Activated CD8-positive, alpha-beta memory T cell treated with anti-CD3 and anti-CD28 coated beads, Interleukin-2, amount 50 U/mL, for 1 hour (primary cell): Measurements from ENCODE around the gene TRPM3.
"Not testable (repeated sequence)": the region's sequence is repeated elsewhere in the genome, so short reads cannot be mapped to it uniquely, and the experiment has no call there.

Experiments
- DNase-seq: peaks from one replicate; pipeline ENCODE4 v3.0.0-alpha.2; 2020; ENCODE audit errors: extremely low read depth

Gene TRPM3

DNA sequence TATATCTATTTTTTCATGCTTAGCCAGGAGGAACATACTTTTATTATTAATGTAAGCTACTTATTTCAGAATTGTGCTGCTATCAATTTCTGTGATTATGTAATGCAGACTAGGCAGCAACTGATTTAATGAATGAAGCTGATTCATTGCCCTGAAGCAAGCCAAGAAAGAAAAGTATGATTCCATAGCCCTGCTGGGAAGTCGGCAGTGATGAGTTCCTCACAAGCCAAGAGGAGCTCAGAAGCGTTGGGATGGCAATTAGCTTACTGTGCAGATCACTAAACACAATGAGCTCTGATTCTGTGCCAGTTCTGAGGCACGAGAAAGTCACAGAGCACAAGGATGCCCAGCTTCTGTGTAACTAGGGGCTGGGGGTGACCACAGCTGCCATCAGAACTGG is 452.7 kb downstream of the TRPM3 start:
- no peak for DNase-seq

DNA sequence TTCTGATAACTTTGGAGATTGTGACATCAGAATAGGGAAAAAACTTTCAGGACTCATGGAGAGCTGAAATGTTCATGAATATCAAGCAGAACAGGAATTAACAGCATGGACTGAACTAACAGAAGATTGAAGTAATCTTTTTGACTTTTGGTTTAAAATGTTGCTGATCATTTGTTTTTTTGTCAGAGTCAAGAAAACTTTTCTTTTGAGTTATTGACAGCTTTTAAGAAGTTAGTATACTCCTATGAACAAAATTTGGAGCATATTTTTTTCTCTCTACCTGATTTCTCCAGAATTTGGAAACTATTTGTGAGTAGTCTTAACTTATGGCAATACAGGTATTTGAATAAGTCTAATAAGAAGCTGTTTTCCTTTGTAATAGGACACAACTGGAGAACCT is 462.7 kb downstream of the TRPM3 start:
- DNase-seq = no peak

DNA sequence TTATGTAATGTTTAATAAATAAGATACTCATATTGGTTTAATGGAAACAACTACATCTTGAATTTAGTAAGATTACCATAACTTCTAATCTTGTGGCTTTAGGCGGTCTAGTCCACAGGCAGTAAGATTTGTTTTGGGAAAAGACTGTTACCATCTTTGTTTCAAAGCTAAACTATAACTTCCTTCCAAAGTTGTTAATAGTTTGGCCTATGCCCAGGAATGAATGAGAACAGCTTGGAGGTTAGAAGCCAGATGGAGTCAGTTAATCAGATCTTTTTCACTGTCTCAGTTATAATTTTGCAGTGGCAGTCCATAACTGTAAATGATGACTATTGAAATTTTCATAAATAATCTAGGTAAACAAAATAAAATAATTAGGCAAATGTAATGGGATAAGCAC is 465.1 kb downstream of the TRPM3 start:
- DNase-seq = no peak

DNA sequence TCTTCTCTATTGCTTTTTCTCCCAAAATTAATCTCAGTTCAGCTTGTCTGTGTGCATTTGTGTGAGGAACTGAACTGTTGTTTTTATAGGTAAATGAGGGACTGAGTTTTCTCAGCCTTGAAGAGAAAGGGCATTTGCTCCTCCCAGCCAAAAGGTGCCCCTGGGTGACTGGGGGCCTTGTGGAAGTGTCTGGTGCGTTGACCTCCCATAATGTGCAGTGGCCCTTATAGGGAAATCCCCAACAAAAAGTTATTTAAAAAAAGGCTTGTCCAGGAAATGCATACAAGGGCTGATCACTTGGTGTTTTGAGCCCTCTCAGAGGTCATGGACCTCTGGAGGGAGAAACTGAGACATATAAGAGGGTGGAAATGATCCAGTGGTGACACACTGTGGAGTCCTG is 467.3 kb downstream of the TRPM3 start:
- DNase-seq = no peak

DNA sequence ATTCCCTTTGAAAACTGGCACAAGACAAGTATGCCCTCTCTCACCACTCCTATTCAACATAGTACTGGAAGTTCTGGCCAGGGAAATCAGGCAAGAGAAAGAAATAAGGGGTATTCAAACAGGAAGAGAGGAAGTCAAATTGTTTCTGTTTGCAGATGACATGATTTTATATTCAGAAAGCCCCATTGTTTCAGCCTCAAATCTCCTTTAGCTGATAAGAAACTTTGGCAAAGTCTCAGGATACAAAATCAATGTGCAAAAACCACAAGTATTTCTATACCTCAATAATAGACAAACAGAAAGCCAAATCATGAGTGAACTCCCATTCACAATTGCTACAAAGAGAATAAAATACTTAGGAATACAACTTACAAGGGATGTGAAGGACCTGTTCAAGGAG is 476.8 kb downstream of the TRPM3 start:
- DNase-seq = not testable (repeated sequence)

DNA sequence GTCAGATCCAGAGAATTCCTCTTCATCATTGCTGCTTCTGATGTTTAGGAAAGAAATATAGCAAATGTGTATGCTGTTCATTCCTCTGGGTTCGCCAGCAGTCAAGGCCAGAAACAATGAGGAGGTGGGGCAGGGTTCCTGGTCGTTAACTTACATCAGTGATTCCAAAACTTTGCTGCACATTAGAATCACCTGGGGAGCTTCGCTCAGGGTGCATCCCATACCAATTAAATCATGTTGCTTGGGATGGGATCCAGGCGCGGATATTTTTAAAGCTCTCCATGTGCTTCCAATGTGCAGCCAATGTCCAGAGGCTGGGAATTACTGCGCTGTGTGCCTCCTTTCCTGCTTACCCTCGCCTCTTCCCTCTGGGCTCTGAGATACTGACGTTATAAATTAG is 479.1 kb downstream of the TRPM3 start:
- DNase-seq = no peak

DNA sequence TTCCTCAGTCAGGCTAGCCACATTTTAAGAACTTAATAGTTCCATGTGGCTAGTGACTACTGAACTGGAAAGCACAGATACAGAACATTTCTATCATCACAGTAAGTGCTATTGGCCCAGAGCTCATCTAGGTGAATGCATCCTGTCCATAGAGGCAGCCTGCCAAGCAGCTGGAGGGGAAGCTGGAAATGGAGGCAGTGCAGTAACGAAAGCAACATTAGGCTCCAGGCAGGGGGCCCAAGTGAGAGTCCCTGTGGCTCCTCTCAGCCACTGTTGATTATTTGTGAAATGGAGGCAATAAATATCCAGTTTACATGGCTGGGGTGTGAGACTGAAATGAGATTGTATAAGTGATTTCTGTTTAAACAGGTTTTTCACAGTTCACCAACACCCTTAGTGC is 479.8 kb downstream of the TRPM3 start:
- DNase-seq = no peak

DNA sequence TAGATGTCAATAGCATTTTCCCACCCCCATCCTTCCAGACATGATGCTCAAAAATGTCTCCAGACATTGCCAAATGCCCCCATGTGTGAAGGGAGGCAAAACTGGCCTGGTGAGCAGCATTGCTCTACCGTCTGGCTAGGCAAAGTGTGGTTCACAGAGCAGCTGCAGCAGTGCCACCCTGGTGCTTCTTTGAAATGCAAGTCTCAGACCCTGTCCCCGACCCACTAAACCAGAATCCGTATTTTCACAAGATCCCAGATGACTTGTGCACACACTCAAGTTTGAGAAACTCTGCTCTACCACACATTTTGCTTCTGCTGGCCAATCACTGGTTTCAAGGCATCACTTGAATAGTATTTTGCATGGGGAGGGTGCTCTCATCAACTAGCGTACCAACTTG is 480.4 kb downstream of the TRPM3 start:
- DNase-seq = no peak

DNA sequence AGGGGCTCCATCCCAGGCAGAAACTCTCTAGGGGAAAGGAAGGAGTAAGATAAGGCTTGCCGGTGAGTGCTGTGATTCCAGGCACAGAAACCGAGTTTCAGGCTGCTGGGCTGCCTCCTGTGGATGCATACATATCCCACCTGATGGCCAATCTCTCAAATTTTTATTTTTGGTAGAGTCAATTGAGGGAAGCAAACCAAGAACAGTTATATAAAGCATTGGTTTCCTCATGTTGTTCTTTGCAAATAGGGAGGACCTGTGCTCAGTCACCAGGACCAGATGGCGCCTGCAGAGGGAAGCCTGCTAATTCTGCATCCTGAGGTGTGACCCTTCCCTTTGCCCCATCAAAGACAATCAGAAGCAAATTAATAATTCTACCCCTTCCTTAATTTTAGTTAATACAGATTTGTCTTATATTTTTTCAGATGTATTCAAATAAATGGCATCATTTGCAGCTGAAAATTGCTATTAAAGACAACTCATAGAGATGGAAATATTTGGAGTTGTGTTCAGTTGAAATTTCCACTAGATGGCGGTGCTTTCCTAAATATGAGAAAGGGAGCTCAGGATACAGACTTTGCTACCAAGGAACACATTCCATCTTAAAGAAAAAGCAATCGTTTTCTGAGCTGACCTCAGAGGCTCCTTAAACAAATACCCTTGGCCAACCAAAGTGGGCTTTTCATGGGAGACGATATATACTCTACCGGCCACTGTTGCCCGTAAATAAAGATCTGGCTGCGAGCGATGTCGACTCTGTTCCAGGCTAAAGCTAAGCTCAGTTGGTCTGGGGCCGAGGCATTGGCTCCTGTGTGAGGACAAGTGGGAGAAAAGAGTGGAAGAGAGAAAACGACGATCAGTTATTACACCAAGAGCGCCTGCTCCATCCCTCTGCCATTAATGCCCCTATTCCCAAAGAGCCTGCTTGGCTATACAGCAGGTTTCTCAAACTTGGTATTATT is 481.3 kb downstream of the TRPM3 start:
- DNase-seq = no peak

DNA sequence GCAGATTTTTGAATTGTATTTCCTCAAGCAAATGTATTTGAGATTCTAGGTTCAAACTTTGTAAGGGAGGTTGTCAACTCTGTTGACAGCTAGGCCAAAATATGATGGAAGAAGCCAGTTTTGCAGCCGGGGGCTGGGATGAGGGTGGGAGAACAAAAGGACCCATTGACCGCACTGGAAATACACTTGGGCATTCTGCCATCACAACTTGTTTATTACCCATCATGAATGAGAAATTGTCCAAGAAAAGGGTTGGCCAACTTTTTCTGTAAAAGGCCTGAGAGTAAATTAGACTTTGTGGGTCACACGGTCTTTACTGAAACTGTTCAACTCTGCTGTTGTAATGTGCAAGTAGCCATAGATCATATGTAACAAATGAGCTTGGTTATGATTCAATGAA is 485.6 kb downstream of the TRPM3 start:
- no peak for DNase-seq

DNA sequence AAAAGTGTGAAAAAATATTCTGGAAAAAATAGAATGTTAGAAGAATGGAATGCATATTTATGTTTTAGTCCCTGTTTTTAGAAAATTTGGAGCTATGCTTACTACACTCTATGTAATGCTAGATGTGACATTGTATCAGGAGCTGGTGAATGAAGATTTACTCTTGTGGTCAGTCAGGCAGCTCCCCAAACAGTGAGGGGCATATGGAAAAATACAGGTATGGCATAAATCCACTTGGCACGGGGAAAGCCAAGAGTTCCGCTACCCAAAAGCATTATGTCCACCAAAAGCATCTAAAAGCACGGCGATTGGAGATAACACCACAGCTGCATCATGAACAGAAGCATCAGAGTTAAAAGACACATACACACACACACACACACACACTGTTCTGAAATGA is 486.7 kb downstream of the TRPM3 start:
- DNase-seq = no peak

DNA sequence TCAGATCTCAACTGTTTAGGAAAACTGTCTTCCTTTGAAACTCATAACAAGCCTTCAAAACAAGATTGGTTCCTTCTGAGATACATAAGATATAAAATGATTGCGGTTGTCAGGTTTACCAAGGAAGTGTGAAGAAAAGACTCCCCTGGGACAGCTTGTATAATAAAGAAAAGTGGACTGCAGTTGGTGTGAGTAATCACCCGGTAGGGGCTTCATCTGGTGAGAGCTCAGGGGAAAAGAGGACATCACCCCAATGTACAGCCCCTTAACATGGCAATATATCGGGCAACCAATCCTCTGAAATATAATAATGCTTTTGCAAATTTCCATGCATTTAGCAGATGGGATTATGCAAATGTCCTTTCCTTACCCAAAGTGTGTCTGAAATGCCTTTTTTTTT is 490.4 kb downstream of the TRPM3 start:
- no peak for DNase-seq

DNA sequence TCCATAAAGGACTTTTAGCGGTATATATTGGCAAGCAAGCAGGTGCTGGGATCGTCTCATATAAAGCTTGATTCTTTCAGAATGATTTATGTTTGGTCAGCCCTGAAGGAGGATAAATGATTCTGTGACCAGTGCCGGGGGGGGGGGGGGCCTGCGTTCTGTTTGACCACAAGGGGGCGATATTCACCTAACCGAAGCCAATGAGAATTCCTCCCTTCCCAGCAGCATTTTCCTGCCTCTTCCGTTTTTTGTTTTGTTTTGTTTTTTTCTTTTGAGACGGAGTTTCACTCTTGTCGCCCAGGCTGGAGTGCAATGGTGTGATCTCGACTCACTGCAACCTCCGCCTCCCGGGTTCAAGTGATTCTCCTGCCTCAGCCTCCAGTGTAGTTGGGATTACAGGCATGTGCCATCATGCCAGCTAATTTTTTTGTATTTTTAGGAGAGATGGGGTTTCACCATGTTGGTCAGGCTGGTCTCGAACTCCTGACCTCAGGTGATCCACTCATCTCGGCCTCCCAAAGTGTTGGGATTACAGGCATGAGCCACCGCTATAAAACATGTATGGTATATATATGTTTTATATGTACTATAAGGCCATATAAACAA is 492.2 kb downstream of the TRPM3 start:
- DNase-seq = not testable (repeated sequence)

DNA sequence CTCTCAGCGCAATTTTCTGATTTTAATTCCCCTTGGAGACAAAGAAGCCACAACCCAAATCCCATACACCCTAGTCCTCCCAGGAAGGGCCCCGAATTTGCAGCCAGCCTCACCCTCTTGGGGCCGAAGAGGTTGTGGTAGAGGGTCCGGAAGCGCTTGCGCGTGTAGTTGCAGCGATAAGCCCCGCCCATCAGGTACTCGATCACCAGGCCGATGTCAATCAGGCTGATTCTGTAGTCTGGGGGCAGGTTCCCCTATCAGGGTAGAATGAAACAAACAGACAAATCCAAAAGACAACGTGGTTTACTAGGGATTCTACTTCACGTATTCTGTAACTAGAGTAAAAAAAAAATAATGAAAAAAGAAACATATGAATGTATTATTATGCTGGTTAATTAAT is 496.3 kb downstream of the TRPM3 start:
- DNase-seq = no peak

DNA sequence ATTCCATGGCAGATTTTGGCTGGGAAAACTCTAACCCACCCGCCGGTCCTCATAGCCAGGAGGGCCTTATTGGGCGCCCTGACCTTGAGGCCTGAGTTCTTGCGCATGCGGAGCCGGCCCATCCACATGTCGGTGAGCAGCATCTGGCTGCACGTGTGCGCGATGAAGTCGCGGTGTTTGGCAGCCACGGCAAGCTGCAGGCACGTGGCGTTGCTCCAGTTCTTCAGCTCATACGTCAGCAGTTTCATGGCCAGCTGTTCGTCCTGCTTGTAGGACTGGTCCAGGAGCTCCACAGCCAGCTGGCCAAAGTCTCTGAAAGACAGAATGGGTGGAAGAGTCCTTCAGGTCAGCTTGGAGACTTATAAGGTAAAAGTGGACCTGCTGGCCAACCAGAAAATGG is 502.6 kb downstream of the TRPM3 start:
- DNase-seq = no peak

DNA sequence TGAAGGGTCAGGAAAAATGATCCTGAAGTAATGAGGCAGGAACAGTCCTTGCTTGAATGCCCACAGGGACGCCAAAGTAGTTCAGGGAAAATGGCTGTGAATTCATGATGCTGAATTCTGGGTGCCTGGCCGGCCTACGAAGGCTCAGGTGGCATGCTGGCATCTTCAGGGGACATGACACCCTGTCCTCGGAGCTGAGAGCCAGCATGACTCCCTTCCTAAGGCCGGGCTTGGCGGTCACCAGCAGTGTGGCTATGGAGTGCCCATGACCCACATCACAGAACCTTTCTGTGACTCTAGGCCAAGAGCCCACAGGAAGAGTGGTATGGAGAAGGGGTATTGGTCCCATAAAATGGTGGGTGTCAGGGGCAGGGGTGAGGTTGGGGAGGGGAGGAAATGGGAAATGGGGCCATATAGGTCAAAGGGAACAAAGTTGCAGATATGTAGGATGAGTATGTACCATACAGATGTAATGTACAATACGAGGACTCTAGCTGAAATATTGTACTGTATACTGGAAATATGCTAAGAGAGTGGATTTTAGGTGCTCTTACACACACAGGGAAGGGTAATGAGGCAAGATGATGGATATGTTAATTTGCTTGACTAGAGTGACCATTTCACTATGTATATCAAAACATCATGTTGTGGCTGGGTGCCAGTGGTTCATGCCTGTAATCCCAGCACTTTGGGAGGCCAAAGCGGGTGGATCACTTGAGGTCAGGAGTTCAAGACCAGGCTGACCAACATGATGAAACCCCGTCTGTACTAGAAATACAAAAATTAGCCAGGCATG is 504.2 kb downstream of the TRPM3 start:
- DNase-seq = no peak

DNA sequence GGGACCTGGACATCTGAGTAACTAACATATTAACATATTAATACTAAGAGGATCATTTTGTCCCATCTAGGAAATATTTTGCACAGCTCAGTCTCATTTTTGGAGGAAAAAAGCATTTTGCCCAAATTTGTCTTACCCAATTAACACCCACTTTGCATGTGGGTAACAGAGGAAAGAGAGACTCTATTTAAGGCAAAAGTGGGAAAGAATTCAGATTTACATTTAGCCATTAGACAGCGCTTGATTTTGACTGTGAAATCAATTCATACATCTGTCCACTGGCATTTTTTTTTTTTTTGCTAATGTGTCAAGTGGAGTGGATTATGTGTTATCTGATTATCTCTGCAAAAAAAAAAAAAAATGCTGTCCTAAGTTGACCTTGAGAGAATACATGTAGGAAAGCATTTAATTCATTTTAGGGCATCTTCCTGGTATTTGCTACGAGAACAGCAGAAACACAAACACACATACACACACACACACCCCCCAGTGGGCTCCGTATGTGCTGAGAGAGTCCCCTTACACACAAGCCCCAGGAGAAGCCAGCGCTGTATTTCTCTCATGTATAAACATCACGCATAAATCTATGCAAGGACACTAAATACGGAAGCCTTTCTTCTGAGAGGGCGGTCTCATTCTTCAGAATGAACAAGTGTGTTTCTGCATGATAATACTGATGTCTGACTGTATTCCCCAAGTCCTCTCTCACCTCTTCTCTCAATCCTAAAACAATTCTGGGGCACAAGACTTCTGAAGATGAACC is 505.0 kb downstream of the TRPM3 start:
- DNase-seq = no peak

DNA sequence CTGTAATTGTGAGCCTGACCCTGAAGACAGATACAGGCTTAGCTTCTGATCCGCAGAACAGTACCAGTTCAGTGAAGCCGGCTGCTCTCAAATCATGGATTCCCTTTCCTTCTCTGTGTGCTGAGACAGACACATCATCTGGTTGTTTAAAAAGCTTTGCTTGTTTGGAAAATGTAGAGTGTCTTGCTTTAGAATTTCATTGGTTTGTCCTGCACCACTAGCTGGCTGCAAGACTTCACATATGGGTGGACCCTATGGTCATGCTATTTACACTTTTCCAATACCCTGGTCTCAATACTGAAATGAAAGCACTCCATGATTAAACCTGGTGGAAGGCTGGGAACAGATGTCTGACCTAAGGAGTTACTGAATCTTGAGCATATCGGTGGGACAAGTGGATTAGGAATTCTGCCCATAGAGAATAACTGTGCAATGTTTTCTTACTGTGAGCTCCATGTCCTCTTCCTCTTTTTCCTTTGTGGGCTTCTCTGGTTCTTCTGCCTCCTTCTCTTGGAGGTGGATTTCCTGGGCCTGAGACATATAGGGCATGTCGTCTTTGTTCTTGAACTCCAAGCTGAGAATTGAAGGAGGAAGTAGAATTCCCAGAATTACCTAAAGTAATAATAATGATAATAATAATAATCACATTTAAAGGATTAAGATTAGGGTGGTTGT is 505.8 kb downstream of the TRPM3 start:
- DNase-seq = no peak

DNA sequence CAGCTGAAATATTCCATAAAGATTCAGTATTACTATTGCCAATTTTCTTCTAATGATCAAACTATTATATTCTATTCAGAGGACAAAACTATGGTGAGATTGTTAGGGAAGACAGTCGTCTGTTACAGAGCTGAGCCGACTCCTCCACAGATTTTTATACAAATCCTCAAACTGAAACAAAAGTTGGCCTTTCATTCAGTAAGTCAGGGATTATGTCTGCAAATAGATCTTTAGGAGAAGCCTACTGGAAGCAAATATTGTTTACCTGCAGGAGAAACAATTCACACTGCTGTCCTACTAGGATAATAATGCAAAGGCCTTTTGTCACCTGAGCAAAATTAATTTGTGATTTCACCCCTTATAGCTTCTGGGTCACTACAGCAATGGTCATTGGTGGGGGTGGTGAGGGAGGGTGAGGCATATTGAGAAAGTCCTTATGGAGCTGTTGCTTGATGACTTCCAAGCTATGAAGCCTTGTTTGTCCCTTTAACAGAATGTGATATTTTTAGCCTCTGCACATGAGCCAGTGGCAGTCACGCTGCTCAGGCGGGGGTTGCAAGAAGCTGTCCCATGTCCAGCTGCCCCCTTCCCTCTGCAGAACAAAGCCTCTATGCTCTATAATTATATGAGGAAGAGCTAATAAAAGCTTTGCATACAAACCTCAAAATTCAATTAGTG is 506.5 kb downstream of the TRPM3 start:
- no peak for DNase-seq

DNA sequence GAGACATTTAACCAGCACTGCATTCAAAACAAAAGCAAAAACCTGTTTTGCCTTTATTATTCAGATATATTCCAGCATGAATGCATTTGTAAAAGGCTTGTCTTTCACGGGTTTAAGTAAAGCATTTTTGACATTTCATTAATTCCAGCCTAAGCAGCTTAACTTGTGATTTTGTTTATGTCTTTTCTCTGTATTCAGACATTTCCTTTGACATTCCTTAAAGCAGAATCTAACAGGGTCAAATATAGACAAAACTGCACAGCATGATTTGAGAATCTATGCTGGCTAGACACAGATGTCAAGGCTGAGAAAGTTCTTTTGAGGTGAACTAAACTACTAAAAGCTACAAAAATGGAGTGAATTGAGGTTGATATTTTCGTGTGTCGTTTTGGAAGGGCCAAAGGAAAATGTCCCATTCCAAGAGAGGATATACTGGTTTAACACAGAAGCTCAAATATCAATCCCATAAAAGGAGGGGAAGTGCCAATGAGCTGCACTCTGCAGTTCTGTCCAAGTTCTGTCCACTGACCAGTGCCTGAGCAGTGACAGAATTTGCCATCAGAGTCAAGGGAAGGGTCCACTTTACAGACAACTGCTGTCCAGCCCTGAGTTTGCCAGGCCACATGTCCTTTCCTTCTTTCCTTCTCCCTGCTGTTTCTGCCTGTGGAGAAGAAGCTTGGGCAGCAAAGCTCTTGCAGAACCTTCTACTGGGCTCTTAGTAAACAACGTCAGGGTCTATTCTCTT is 508.2 kb downstream of the TRPM3 start:
- no peak for DNase-seq
